Measurements from ENCODE around the gene ZNF587. TPM values are rescaled to one million over a fixed set of nuclear protein-coding genes. Genes with fewer than 3 reads are reported as not detected.
"Not testable (repeated sequence)": the region's sequence is repeated elsewhere in the genome, so short reads cannot be mapped to it uniquely, and the experiment has no call there.

Gene ZNF587
- total and polyA plus RNA-seq, 2 experiments from 2014 or later = 8.8 to 36.8 TPM

- not testable (repeated sequence) for H3K9me2 ChIP-seq (replicated peaks; ENCODE audit: insufficient read depth); H3K4me1 ChIP-seq (ENCODE audit: insufficient read depth); DNase-seq (ENCODE audit: low spot score); H3K27ac ChIP-seq; H3K4me3 ChIP-seq; H3K27me3 ChIP-seq; H3K4me2 ChIP-seq; H2AFZ ChIP-seq; H4K20me1 ChIP-seq (ENCODE audit: insufficient read depth, poor library complexity, severe bottlenecking)
- Histone ChIP-seq H3K36me3 (replicated peaks; ENCODE audit: insufficient read depth, low read depth) (peaks cover 17% of the 10 kb centered on the region), H3K79me2 (peaks cover 62% of the 10 kb centered on the region), H3K9me3 (ENCODE audit: low read depth) (peaks cover 12% of the 10 kb centered on the region)
- WGBS (ENCODE audit: low lambda C conversion rate, missing lambda C conversion rate) = 92% methylated on average over 3 of the region's 3 CpGs
Observed at GRCh38 chr19:57862351-57862750, 12.7 kb downstream of the ZNF587 start.

- Histone ChIP-seq H3K27ac (no peak overlapping the region), H3K4me2 (no peak overlapping the region), H2AFZ (no peak overlapping the region), H3K36me3 (replicated peaks; ENCODE audit: insufficient read depth, low read depth) (peaks cover 24% of the 10 kb centered on the region), H3K9me3 (ENCODE audit: low read depth) (peaks cover 38% of the 10 kb centered on the region), H4K20me1 (ENCODE audit: insufficient read depth, poor library complexity, severe bottlenecking) (no peaks in the 10 kb centered on the region), H3K27me3 (no peaks in the 10 kb centered on the region), H3K4me1 (ENCODE audit: insufficient read depth) (no peaks in the 10 kb centered on the region), H3K79me2 (peaks cover 30% of the 10 kb centered on the region), H3K9me2 (replicated peaks; ENCODE audit: insufficient read depth) (no peaks in the 10 kb centered on the region), H3K4me3 (no peak overlapping the region)
- WGBS (ENCODE audit: low lambda C conversion rate, missing lambda C conversion rate) = 98% methylated on average over 7 of the region's 7 CpGs
- DNase-seq (ENCODE audit: low spot score) = no peak
- TF ChIP-seq, protein P1, sequence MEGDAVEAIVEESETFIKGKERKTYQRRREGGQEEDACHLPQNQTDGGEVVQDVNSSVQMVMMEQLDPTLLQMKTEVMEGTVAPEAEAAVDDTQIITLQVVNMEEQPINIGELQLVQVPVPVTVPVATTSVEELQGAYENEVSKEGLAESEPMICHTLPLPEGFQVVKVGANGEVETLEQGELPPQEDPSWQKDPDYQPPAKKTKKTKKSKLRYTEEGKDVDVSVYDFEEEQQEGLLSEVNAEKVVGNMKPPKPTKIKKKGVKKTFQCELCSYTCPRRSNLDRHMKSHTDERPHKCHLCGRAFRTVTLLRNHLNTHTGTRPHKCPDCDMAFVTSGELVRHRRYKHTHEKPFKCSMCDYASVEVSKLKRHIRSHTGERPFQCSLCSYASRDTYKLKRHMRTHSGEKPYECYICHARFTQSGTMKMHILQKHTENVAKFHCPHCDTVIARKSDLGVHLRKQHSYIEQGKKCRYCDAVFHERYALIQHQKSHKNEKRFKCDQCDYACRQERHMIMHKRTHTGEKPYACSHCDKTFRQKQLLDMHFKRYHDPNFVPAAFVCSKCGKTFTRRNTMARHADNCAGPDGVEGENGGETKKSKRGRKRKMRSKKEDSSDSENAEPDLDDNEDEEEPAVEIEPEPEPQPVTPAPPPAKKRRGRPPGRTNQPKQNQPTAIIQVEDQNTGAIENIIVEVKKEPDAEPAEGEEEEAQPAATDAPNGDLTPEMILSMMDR (IDR thresholded peaks at IDR 0.05; ENCODE audit: poor library complexity) = no peak
- TF ChIP-seq EZH2 (IDR thresholded peaks at IDR 0.05; ENCODE audit: borderline replicate concordance) (no peak), EZH2phosphoT487 (IDR thresholded peaks at IDR 0.05; ENCODE audit: low read depth, severe bottlenecking, unreplicated experiment) (no peak)
Observed at GRCh38 chr19:57867868-57868492, 18.3 kb downstream of the ZNF587 start.

DNA sequence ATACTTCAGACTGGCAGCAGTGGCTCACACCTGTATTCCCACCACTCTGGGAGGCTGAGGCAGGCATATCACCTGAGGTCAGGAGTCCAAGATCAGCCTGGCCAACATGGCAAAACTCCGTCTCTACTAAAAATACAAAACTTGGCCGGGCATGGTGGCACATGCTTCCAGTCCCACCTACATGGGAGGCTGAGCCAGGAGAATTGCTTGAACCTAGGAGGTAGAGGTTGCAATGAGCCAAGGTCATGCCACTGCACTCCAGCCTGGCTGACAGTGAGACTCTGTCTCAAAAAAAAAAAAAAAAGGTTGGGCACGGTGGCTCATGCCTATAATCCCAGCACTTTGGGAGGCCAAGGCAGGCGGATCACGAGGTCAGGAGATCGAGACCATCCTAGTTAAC is 20.0 kb downstream of the ZNF587 start:
- H3K36me3 ChIP-seq (replicated peaks; ENCODE audit: insufficient read depth, low read depth) = peaks cover 29% of the 10 kb centered on the region
- H3K4me3 ChIP-seq; H3K4me1 ChIP-seq (ENCODE audit: insufficient read depth); H2AFZ ChIP-seq; H3K9me2 ChIP-seq (replicated peaks; ENCODE audit: insufficient read depth); H3K4me2 ChIP-seq; H3K27ac ChIP-seq; DNase-seq (ENCODE audit: low spot score); H4K20me1 ChIP-seq (ENCODE audit: insufficient read depth, poor library complexity, severe bottlenecking); H3K27me3 ChIP-seq: not testable (repeated sequence)
- H3K9me3 ChIP-seq (ENCODE audit: low read depth) = peaks cover 53% of the 10 kb centered on the region
- peaks cover 21% of the 10 kb centered on the region for H3K79me2 ChIP-seq
- WGBS (ENCODE audit: low lambda C conversion rate, missing lambda C conversion rate) = 84% methylated on average over 6 of the region's 6 CpGs

DNA sequence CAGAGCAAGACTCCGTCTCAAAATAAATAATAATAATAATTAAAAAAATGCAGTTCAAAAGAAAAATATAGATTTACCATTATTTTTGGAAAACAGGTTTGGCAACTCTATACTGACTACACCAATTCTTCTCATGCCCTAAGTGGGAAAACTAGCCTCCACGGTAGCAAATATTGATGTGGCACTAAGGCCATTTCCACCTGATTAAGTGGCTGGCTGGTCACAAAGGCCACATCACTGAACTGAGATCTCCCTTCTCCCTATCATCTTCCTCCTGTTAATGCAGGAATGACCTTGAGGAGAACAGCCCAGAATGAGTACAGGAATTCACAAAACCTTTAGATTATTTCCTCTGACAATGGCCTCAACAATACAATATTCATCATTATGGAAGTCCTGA is 20.6 kb downstream of the ZNF587 start:
- Histone ChIP-seq H4K20me1 (ENCODE audit: insufficient read depth, poor library complexity, severe bottlenecking) (no peaks in the 10 kb centered on the region), H3K4me3 (no peak overlapping the region), H3K4me2 (no peak overlapping the region), H3K4me1 (ENCODE audit: insufficient read depth) (no peaks in the 10 kb centered on the region), H2AFZ (no peak overlapping the region), H3K27me3 (no peaks in the 10 kb centered on the region), H3K27ac (no peak overlapping the region), H3K9me3 (ENCODE audit: low read depth) (peaks cover 47% of the 10 kb centered on the region), H3K9me2 (replicated peaks; ENCODE audit: insufficient read depth) (no peaks in the 10 kb centered on the region), H3K79me2 (peaks cover 16% of the 10 kb centered on the region), H3K36me3 (replicated peaks; ENCODE audit: insufficient read depth, low read depth) (peaks cover 29% of the 10 kb centered on the region)
- no peak for DNase-seq (ENCODE audit: low spot score)
- WGBS (ENCODE audit: low lambda C conversion rate, missing lambda C conversion rate) = 90% methylated on average over 2 of the region's 2 CpGs
- TF ChIP-seq EZH2 (IDR thresholded peaks at IDR 0.05; ENCODE audit: borderline replicate concordance) (no peak), EZH2phosphoT487 (IDR thresholded peaks at IDR 0.05; ENCODE audit: low read depth, severe bottlenecking, unreplicated experiment) (no peak)
- TF ChIP-seq, protein P1 (IDR thresholded peaks at IDR 0.05; ENCODE audit: poor library complexity) = no peak
